GM20000 (cell line): ENCODE data around the gene PROSER3.

Source experiments
- DNase-seq: peaks from one replicate; pipeline ENCODE4 v3.0.0; 2012; ENCODE audit warnings: low spot score
- TF ChIP-seq, protein P1 (sequence below): IDR thresholded peaks from 2 replicates; pipeline ENCODE4 v1.5.1; 2012; ENCODE audit warnings: mild to moderate bottlenecking, control low read depth; ENCODE audit errors: extremely low read depth, missing control alignments

PROSER3 gene

DNA sequence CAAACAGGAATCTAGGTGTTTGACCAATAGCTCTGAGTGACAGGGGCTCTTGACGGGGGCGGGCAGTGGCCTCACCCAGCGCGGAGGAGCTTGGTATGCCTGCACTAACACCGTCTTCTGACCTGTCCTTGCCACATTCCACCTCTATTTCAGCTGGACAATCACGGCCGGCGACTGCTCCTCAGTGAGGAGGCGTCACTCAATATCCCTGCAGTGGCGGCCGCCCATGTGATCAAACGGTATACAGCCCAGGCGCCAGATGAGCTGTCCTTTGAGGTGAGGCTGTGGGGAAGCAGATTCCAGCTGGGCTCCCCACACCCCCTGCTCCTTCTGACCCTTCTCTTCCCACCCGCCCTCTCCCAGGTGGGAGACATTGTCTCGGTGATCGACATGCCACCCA is 22.1 kb downstream of the PROSER3 start:
- TF ChIP-seq, protein P1, sequence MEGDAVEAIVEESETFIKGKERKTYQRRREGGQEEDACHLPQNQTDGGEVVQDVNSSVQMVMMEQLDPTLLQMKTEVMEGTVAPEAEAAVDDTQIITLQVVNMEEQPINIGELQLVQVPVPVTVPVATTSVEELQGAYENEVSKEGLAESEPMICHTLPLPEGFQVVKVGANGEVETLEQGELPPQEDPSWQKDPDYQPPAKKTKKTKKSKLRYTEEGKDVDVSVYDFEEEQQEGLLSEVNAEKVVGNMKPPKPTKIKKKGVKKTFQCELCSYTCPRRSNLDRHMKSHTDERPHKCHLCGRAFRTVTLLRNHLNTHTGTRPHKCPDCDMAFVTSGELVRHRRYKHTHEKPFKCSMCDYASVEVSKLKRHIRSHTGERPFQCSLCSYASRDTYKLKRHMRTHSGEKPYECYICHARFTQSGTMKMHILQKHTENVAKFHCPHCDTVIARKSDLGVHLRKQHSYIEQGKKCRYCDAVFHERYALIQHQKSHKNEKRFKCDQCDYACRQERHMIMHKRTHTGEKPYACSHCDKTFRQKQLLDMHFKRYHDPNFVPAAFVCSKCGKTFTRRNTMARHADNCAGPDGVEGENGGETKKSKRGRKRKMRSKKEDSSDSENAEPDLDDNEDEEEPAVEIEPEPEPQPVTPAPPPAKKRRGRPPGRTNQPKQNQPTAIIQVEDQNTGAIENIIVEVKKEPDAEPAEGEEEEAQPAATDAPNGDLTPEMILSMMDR: no peak
- no peak for DNase-seq

- no peak for DNase-seq
- TF ChIP-seq, protein P1: no peak
Measured at GRCh38 chr19:35780717-35781116, 22.7 kb downstream of the PROSER3 start.

DNA sequence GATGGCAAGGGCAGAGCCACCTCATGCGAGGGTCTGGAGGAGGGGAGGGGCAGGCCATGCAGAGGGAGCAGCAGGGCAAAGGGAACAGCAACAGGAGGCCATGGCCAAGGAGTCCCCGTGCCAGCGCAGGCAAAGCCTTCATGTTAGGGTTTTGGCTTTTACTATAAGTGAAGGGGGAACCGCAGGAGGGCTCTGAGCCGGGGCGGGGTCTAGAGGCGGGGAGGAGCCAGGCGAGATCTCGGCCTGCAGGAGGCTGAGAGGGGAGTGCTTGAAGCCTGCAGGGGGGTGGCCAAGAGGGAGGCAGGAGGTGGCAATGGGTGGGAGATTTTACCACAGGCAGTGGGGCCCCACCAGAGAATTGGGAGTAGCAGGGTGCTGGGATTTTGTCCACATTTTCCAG is 23.7 kb downstream of the PROSER3 start:
- TF ChIP-seq, protein P1: no peak
- DNase-seq: no peak

- DNase-seq: no peak
- TF ChIP-seq, protein P1: no peak
Measured at GRCh38 chr19:35782589-35782988, 24.6 kb downstream of the PROSER3 start.

GRCh38 chr19:35783469-35784434 is 25.8 kb downstream of the PROSER3 start:
- TF ChIP-seq, protein P1: no peak
- DNase-seq: no peak

DNA sequence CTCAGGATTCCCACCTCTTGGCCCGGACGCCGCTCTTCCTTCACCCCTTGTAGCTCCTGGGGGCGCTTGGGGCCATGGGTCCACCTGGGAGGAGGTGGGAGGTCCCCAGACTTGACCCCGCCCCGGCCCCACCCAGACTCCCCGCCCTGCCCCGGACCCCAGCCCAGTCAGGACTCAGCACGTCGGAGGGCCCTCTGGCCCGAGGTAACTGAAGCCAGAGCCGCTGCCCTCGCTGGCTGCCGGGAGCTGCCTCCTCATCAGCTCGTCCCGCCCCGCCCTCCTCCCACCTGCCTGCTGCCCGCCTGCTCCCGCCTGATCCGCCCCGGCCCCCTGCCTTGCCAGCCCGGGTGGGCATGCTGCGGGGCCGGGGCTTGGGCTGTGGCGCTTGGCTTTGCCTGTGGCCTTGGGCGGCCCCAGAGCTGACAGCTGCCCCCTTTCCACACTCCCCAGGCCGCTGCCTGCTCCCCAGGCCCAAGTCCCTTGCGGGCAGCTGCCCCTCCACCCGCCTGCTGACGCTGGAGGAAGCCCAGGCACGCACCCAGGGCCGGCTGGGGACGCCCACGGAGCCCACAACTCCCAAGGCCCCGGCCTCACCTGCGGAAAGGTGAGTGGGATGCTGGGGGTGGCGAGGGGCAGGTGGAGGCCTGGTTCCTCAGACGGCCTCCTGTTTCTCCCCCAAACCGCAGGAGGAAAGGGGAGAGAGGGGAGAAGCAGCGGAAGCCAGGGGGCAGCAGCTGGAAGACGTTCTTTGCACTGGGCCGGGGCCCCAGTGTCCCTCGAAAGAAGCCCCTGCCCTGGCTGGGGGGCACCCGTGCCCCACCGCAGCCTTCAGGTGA is 26.7 kb downstream of the PROSER3 start:
- TF ChIP-seq, protein P1: no peak

DNA sequence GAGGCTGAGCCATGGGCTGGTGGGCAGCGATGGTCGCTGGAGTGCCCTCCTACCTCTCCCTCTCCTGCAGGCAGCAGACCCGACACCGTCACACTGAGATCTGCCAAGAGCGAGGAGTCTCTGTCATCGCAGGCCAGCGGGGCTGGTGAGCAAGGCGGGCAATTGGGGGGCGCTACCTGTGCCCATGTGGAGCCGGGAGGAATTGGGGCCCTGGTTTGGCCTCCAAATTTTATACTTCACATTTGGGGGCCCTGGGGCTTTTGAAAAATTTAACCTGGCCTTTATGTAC is 27.3 kb downstream of the PROSER3 start:
- TF ChIP-seq, protein P1: no peak

More for the DNA sequence above, 26.7 kb downstream of the PROSER3 start:
- no peak for DNase-seq

More for the DNA sequence above, 27.3 kb downstream of the PROSER3 start:
- no peak for DNase-seq
